ENCODE results near the gene HNRNPCL4.
"Not testable (repeated sequence)": the region's sequence is repeated elsewhere in the genome, so short reads cannot be mapped to it uniquely, and the experiment has no call there.

Gene HNRNPCL4

DNA sequence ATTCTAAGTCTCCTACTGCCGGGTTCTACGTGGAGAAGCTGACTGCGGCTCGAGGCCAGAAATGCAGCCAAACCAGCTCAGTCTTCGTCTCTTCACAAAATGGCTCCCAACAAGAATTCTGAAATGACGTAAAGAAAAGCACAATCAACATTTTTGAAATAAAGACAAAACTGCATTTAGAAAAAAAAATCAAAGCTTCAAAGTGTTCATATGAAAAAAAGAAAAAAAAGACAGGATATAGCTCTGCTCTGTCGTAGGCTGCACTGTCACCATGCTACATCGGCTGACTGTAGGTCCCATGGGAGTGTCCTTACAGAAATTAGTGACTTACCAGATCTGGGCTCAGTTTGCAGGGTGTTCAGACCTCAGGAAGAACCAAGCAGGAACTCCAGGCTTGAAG is at the start of gene HNRNPCL4:
Gene HNRNPCL4 (minus strand): TSS at position 101 of the 400 bp plus-strand sequence. CDS start 164 bp downstream, outside the sequence.
- DNase-seq (ENCODE audit: low read depth, low spot score): not testable (repeated sequence)

DNA sequence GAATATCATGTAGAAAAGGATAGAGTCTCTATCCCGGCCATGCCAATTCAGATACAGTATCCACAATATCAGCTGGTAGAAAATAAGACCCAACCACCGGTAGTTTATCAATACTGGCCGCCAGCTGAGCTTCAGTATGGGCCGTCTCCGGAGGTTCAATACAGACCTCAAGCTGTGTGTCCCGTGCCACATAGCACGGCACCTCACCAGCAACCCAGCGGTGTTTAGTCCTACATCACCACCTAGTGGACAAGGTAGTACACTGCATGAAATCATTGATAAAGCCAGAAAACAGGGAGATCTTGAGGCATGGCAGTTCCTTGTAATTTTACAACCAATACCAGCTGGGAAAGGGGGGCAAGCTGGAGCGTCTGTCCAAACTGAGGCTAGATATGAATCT is 43.3 kb upstream of the HNRNPCL4 start:
- DNase-seq (ENCODE audit: low read depth, low spot score): not testable (repeated sequence)

More for the DNA sequence above, at the start of gene HNRNPCL4:
- H3K27ac ChIP-seq: not testable (repeated sequence)

DNA sequence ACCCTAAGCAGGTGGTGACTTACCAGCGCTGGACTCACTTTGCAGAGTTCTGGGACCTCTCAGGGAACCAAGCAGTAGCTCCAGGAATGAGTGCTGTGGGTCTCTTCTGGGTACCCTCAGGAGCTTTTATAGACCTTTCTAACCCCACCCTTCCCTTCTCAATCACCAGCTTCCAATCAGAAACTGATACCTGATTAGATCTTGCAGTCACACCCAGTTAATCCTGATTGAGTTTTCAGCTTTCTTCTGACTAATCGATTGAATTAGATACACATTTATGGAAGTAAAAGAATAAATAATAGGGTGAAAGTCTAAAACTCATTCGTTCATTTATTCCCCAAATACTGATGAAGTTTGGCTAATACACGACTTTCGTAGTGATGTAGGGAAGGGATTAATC is 35.9 kb upstream of the HNRNPCL4 start, which contains the start of gene PRAMEF13:
Gene PRAMEF13 (minus strand): TSS at position 101 of the 400 bp plus-strand sequence. CDS start 1,820 bp downstream, outside the sequence.
- not testable (repeated sequence) for DNase-seq (ENCODE audit: low read depth, low spot score); H3K27ac ChIP-seq

More for the DNA sequence above, 43.3 kb upstream of the HNRNPCL4 start:
- H3K27ac ChIP-seq: not testable (repeated sequence)

DNA sequence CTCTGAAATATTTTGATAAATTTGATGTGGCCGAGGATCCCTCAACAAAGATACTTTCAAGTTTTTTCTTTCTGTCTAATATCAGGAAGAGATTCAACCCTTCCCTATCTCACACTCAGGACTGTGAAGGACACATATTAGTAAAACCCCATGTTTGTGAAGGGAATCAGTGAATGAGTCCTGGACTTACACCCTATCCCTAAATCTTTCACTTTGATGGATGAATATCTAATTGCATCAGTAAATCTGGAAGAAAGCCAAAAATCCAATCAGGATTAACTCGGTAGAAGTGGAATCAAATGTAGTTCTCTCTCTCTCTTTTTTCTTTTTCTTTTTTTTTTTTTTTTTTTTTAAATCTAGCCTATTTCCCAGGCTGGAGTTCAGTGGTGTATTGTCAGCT is 6.1 kb upstream of the HNRNPCL4 start, which contains the start of gene PRAMEF9:
Gene PRAMEF9 (plus strand): TSS at position 301 of the 400 bp plus-strand sequence. CDS start 3,433 bp downstream, outside the sequence.
- not testable (repeated sequence) for H3K27ac ChIP-seq; DNase-seq (ENCODE audit: low read depth, low spot score)

DNA sequence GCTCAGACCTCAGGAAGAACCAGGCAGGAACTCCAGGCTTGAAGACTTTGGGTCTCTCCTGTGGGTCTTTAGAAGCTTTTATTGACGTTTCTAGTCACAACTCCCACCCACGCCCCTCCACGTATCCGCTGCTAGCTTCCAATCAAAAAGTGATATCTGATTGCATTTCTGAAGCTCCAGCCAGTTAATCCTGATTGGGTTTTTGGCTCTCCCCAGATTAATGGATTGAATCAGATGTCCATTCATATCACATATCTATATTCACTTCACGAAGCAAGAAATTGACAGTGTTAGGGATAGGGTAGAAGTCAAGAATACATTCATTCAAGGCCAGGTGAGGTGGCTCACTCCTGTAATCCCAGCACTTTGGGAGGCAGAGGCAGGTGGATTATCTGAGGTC is 9.5 kb downstream of the HNRNPCL4 start, which contains the start of gene PRAMEF26:
Gene PRAMEF26 (minus strand): TSS at position 101 of the 400 bp plus-strand sequence. CDS start 2,914 bp downstream, outside the sequence.
- DNase-seq (ENCODE audit: low read depth, low spot score): not testable (repeated sequence)

DNA sequence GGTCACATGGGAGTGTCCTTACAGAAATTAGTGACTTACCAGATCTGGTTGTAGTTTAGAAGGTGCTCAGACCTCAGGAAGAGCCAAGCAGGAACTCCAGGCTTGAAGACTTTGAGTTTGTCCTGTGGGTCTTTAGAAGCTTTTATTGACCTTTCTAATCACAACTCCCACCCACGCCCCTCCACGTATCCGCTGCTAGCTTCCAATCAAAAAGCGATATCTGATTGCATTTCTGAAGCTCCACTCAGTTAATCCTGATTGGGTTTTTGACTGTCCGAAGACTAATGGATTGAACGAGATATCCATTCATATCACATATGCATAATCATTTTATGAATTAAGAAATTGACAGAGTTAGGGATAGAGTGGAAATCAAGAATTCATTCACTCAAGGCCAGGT is 48.7 kb downstream of the HNRNPCL4 start, which contains the start of gene HNRNPCL2:
Gene HNRNPCL2 (minus strand): TSS at position 101 of the 400 bp plus-strand sequence. CDS start 454 bp downstream, outside the sequence.
- not testable (repeated sequence) for DNase-seq (ENCODE audit: low read depth, low spot score)

More for the DNA sequence above, 9.5 kb downstream of the HNRNPCL4 start, which contains the start of gene PRAMEF26:
- not testable (repeated sequence) for H3K27ac ChIP-seq

More for the DNA sequence above, 48.7 kb downstream of the HNRNPCL4 start, which contains the start of gene HNRNPCL2:
- H3K27ac ChIP-seq: not testable (repeated sequence)

All from epithelial cell of prostate (primary cell).